Superior temporal gyrus (tissue), 1 donor: ENCODE results near the gene NEDD4L.
A peak's percentile ranks its signal among the peaks of the same experiment; 100 is the strongest.

Experiments used
- DNase-seq: peaks from one replicate; pipeline ENCODE4 v3.0.0-alpha.2; 2016; ENCODE audit errors: extremely low spot score

Gene NEDD4L

GRCh38 chr18:58396966-58397365 is 352.9 kb downstream of the NEDD4L start:
- no peak for DNase-seq

- no peak for DNase-seq
These were observed 353.5 kb downstream of the NEDD4L start for GRCh38 chr18:58397385-58398132.

- DNase-seq, result no peak
These were observed 354.8 kb downstream of the NEDD4L start for GRCh38 chr18:58398648-58399398.

- DNase-seq, result no peak
These were observed 356.4 kb downstream of the NEDD4L start for GRCh38 chr18:58400331-58400870.

GRCh38 chr18:58401191-58401590 is 357.2 kb downstream of the NEDD4L start:
- DNase-seq, result no peak

- DNase-seq, result peak; percentile 50
These were observed 358.2 kb downstream of the NEDD4L start for GRCh38 chr18:58402247-58402646.

- no peak for DNase-seq
These were observed 359.1 kb downstream of the NEDD4L start for GRCh38 chr18:58402951-58403702.

- DNase-seq, result no peak
These were observed 359.9 kb downstream of the NEDD4L start for GRCh38 chr18:58403799-58404455.

- DNase-seq, result no peak
These were observed 361.3 kb downstream of the NEDD4L start for GRCh38 chr18:58405107-58405898.

GRCh38 chr18:58407263-58407648 is 363.2 kb downstream of the NEDD4L start:
- no peak for DNase-seq

- DNase-seq, result no peak
These were observed 363.8 kb downstream of the NEDD4L start for GRCh38 chr18:58407649-58408407.

- no peak for DNase-seq
These were observed 364.6 kb downstream of the NEDD4L start for GRCh38 chr18:58408665-58409064.

- no peak for DNase-seq
These were observed 365.9 kb downstream of the NEDD4L start for GRCh38 chr18:58409802-58410445.

- no peak for DNase-seq
These were observed 367.3 kb downstream of the NEDD4L start for GRCh38 chr18:58411323-58411722.

GRCh38 chr18:58412844-58413666 is 369.0 kb downstream of the NEDD4L start:
- no peak for DNase-seq

- DNase-seq, result no peak
These were observed 369.9 kb downstream of the NEDD4L start for GRCh38 chr18:58413667-58414628.

- no peak for DNase-seq
These were observed 372.1 kb downstream of the NEDD4L start for GRCh38 chr18:58416014-58416703.
